AG09309 (cell line): Measurements from ENCODE around the gene TMEM164.

Experiments used
- DNase-seq: peaks from one replicate; pipeline ENCODE4 v3.0.0-alpha.2; 2010; ENCODE audit warnings: low read depth
- H3K4me3 ChIP-seq: 2 replicates; pipeline ENCODE4 v1.5.1; 2011; ENCODE audit warnings: mild to moderate bottlenecking, low read depth, low read length, moderate library complexity; ENCODE audit not compliant: control insufficient read depth
- TF ChIP-seq, protein P1 (sequence below): IDR thresholded peaks from 2 replicates; pipeline ENCODE4 v1.5.1; 2011; ENCODE audit warnings: mild to moderate bottlenecking, low read depth, low read length, inconsistent platforms; ENCODE audit not compliant: insufficient read depth, control insufficient read depth; ENCODE audit errors: missing control alignments

Gene TMEM164

DNA sequence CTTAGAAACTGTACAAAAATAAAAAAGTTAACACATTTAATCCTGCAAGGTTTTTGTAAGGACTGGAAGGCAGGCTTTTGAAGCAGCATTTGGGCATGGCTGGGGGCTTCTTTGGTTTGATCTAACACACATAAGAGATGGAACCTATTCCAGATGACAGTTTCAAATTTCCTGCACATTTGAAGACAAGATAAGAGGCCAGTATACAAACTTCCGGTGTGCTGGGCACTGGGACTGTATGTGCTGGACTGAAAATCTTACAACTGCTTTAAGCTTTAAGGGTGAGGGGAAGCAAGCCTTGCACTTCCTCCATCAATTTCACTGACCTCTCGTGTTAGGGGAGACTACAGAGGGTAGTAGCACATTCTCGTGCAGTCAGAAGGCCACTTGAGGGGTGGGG lies 192.1 kb downstream of the TMEM164 start:
- no peak for DNase-seq
- TF ChIP-seq, protein P1, sequence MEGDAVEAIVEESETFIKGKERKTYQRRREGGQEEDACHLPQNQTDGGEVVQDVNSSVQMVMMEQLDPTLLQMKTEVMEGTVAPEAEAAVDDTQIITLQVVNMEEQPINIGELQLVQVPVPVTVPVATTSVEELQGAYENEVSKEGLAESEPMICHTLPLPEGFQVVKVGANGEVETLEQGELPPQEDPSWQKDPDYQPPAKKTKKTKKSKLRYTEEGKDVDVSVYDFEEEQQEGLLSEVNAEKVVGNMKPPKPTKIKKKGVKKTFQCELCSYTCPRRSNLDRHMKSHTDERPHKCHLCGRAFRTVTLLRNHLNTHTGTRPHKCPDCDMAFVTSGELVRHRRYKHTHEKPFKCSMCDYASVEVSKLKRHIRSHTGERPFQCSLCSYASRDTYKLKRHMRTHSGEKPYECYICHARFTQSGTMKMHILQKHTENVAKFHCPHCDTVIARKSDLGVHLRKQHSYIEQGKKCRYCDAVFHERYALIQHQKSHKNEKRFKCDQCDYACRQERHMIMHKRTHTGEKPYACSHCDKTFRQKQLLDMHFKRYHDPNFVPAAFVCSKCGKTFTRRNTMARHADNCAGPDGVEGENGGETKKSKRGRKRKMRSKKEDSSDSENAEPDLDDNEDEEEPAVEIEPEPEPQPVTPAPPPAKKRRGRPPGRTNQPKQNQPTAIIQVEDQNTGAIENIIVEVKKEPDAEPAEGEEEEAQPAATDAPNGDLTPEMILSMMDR, result no peak
- H3K4me3 ChIP-seq, result no peak overlapping the region

DNA sequence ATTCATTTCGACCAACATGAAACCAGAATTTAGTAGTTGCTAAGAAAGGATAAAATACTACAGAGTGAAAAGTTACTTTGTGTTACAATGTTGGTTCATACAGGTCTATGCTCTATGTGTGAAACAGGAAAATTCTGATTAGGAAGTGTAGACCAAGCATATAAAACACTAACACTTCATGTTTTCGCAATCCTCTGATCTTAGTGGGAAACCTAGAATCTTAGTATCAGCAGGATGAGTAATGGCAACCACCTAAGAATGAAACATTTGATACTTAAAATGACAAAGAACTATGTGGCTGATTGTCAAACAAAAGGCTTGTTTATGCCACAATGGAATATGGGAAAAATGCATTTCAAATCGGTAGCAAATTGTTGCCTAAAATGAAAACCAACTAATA lies 198.9 kb downstream of the TMEM164 start:
- TF ChIP-seq, protein P1, result no peak
- no peak for DNase-seq
- no peak overlapping the region for H3K4me3 ChIP-seq

DNA sequence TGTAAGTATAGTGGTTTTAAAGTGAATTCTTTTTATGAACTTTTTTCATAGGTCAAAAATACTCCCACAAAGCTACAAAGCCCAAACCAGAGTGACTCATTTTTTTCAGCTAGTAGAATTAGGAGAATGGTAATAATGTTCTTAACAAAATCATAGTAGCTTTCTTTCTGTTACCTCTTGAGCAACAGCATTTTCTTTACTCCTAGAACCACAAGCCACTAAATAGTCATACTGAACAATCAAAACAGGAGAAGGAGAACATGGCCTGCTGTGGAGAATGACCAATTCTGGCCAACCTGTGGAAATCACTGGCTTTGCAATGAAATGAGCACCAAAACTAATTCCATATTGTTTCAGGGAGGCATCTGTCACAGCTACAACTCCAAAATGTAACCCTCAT lies 202.1 kb downstream of the TMEM164 start:
- TF ChIP-seq, protein P1, result no peak
- H3K4me3 ChIP-seq, result no peak overlapping the region
- peak; percentile 62 for DNase-seq

DNA sequence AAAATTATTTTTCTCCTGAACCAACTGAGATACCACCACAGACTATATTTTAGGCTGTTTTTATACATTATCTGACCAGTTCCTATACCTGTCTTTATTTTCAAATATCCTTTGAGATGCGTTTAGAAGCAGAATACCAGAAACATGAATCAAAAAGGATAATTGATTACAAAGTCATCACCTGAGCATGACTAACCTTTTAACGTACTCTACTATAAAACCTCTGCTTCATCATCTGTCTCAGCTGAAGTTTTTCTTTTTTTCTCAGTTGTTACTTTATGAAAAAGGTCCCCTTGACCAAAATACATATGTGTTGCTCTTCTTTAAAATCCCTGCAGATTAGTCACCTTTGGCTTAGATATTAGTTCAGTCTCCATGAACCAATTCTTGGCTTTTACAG lies 205.2 kb downstream of the TMEM164 start:
- H3K4me3 ChIP-seq, result no peak overlapping the region
- TF ChIP-seq, protein P1, result no peak
- no peak for DNase-seq

DNA sequence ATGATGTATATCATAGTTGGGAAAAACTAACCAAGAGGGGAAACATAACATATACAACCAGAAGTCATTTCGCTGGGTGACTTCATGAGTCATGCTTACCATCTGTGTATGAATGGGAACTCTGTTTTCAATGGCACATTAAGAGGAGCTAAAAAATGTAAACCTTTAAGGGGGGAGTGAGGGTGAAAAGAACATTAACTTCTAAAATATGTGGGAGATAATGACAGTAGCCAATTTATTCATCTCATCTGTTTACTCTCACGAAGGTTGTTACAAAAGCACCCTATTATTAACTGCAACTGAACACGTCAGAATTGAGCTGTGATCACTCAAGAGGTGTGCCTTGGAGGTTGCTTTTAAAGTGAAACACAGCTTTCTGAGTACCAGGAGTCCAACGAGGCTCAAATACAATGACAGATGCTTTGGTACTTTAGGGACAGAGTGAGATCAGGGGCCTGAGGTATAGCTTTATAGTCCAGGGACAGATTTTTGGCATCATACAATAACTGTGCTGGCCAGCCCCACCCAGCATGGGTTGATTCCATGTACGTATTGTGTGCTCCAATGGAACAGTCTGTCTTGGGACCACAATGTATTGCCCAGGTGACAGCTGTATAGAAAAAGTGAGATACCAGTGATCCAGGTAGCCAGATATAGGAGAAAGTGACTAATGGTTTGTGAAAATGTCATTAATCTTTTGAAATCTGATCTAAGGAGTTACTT lies 207.7 kb downstream of the TMEM164 start:
- peak; percentile 56 for DNase-seq

DNA sequence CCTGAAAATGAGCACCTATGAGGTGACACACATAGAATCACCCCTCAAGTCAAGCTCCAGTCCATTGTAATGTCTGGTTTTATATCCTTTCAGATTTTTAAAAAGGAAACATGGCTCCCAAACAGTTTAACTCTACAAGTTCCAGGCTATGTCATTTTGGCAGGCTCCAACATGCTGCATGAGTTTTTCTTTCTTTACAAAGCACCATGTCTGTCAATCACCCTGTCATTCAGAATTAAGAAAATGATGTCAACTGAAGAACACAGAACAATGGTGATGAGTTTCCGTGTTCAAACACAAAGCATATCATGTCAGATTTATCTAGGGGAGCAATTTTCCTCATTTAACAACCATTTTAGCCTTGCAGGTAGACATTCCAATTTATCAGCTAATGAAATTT lies 208.4 kb downstream of the TMEM164 start:
- no peak overlapping the region for H3K4me3 ChIP-seq
- no peak for DNase-seq
- TF ChIP-seq, protein P1, result no peak

More for the DNA sequence above, 207.7 kb downstream of the TMEM164 start:
- TF ChIP-seq, protein P1, result no peak
- no peak overlapping the region for H3K4me3 ChIP-seq
